Kidney (tissue), 14 donors: Measurements from ENCODE around the gene ME2. TPM values are rescaled to one million over a fixed set of nuclear protein-coding genes. Genes with fewer than 3 reads are reported as not detected.

Experiments
- DNase-seq, 5 donors: peaks; one replicate each; pipeline ENCODE4 v3.0.0-alpha.2; 2013 to 2020
- FAIRE-seq: peaks from 2 replicates; lab custom pipeline; 2012; peaks lifted over from hg19 to GRCh38; lab: Jason Lieb, UNC
- H3K27ac ChIP-seq, 2 donors: one replicate each; pipeline ENCODE4 v1.7.0; 2013; ENCODE audit warnings: low read depth in 2 of 2, low read length in 2 of 2, inconsistent platforms in 1 of 2
- H3K27me3 ChIP-seq: one replicate; pipeline ENCODE4 v1.7.1; 2013; ENCODE audit warnings: low read length, inconsistent platforms; ENCODE audit not compliant: control insufficient read depth, insufficient read depth
- H3K36me3 ChIP-seq, 3 donors: one replicate each; pipeline versions ENCODE4 v1.7.0 to v1.7.1; 2013; ENCODE audit warnings: low read length in 3 of 3, control low read depth in 1 of 3, inconsistent platforms in 1 of 3; ENCODE audit not compliant: insufficient read depth in 3 of 3, control insufficient read depth in 2 of 3
- H3K4me1 ChIP-seq, 3 donors: one replicate each; pipeline versions ENCODE4 v1.7.0 to v1.7.1; 2013; ENCODE audit warnings: low read length in 3 of 3, inconsistent platforms in 1 of 3, low read depth in 1 of 3; ENCODE audit not compliant: control insufficient read depth in 2 of 3, insufficient read depth in 2 of 3
- H3K4me3 ChIP-seq, 3 donors: one replicate each; pipeline versions ENCODE4 v1.7.0 to v1.8.1; 2013; ENCODE audit warnings: low read length in 3 of 3, control low read depth in 1 of 3, inconsistent platforms in 1 of 3
- H3K9ac ChIP-seq, 3 donors: one replicate each; pipeline versions ENCODE4 v1.7.0 to v1.7.1; 2013; ENCODE audit warnings: low read length in 3 of 3, control low read depth in 1 of 3, inconsistent platforms in 1 of 3
- H3K9me3 ChIP-seq, 3 donors: one replicate each; pipeline versions ENCODE4 v1.7.0 to v1.7.1; 2013; ENCODE audit warnings: low read length in 3 of 3, control low read depth in 1 of 3, inconsistent platforms in 1 of 3; ENCODE audit not compliant: control insufficient read depth in 2 of 3, insufficient read depth in 1 of 3
- intact Hi-C: fragments of 100-400 bp; cut with DNase I; formaldehyde crosslinking; loops from one replicate; pipeline ENCODE4 v1.11.1; 2022
- polyA plus RNA-seq: library from polyadenylated mRNA; stranded (reverse); fragments of 350-450 nt; fragmentation: Illumina TruSeq; extraction: RNeasy Lipid Tissue Mini Kit (QIAGEN cat#74804); gene quantifications from one replicate; pipeline ENCODE4 v1.2.3, GENCODE V29; 2014; ENCODE audit warnings: low read depth, low replicate concordance; ENCODE audit not compliant: insufficient read depth
- total RNA-seq: library from RNA; stranded (reverse); fragmentation: NEBNext Ultra II Directional; extraction: Animal tissue kit (Norgen Biotek cat#: 25700); gene quantifications from one replicate; pipeline ENCODE4 v1.2.1, GENCODE V29; 2021
- TF ChIP-seq, protein P1 (sequence below): IDR thresholded peaks from 3 replicates; pipeline ENCODE4 v1.5.1; 2012; ENCODE audit warnings: mild to moderate bottlenecking, moderate library complexity, borderline replicate concordance; ENCODE audit not compliant: insufficient read depth; ENCODE audit errors: extremely low read depth
- donor health status: control.
- donor health status: control.
- donor health status: control.
- donor health status: control.
- donor health status: control.
- donor health status: DM: yes; HTN: yes; CAD: no.
- donor health status: Normal renal cell carcinoma (clear cell type).

ME2 gene
- total and polyA plus RNA-seq, 2 donors from 2014 or later, result 20.5 to 32.8 TPM

DNA sequence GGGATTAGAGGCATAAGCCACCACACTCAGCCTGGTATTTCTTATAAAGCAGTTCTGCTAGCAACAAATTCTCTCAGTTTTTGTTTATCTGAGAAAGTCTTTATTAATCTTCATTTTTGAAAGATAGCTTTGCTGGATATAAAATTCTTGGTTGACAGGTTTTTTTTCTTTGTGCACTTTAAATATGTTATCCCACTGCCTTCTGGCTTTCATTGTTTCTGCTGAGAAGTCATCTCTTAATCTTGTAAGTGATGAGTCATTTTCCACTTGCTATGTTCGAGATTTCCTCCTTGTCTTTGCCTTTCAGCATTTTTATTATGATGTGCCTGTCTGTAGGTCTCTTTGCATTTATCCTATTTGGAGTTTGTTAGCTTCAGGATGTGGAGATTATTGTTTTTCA is 83.1 kb downstream of the ME2 start:
- Histone ChIP-seq H3K9me3 (peaks cover 0 to 11% (median 3%) of the 10 kb centered on the region in 3 donors), H3K27ac (no peak overlapping the region), H3K4me1 (no peaks in the 10 kb centered on the region), H3K9ac (no peak overlapping the region), H3K36me3 (no peaks in the 10 kb centered on the region), H3K4me3 (no peak overlapping the region), H3K27me3 (no peaks in the 10 kb centered on the region)
- intact Hi-C loops, result no loop called here
- DNase-seq (no peak), FAIRE-seq (no peak)
- TF ChIP-seq, protein P1, sequence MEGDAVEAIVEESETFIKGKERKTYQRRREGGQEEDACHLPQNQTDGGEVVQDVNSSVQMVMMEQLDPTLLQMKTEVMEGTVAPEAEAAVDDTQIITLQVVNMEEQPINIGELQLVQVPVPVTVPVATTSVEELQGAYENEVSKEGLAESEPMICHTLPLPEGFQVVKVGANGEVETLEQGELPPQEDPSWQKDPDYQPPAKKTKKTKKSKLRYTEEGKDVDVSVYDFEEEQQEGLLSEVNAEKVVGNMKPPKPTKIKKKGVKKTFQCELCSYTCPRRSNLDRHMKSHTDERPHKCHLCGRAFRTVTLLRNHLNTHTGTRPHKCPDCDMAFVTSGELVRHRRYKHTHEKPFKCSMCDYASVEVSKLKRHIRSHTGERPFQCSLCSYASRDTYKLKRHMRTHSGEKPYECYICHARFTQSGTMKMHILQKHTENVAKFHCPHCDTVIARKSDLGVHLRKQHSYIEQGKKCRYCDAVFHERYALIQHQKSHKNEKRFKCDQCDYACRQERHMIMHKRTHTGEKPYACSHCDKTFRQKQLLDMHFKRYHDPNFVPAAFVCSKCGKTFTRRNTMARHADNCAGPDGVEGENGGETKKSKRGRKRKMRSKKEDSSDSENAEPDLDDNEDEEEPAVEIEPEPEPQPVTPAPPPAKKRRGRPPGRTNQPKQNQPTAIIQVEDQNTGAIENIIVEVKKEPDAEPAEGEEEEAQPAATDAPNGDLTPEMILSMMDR, result no peak

DNA sequence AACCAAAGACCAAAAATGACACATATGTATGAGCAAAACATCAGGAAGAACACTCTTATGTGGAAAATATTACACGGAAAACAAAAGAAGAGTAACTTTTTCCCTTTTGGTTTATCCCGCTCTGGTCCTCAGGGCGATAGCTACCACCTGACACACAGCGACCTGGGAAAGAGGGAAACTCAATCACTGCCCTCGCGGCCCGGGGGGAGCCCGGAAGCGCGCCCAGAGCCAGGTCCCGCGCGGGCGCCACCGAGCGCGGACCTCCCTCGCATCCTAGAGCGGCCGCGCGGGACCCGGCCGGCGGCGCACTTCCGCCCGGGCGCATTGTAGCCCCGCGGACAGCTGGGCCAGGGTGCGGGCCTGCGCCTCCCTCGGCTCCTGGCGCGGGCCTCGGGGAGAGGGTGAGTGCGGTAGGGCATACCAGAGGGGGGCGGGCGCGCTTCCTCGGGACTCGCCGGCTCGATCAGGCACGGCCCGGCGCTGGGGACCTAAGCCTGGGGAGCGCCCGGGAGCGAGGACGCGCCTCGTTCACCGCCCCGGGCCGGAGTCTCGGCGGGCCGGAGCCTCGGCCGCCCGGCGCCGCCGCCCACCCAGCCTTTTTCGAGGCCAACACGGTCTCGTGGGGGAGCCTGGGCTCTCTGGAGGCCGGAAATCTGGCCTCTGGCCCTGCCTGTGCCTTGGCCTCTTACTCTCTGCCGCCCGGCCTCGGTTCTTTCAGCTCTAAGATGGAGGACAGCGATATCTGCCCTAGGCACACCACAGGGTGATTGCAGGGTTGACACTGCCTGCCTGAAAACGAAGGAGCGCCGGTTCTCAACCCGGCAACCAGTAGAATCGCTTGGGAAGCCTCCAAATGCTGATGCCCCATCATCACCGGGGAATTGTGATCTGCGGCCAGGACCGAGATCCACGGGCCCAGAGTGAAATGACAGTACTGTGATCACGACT is 89.1 kb downstream of the ME2 start, which contains the start of gene ELAC1:
Gene ELAC1 (plus strand): TSS at position 327 of the 948 bp plus-strand sequence. CDS start 6,365 bp downstream, outside the sequence.
- intact Hi-C loops, result no loop called here
- FAIRE-seq, result no peak
- peak within 1 kb of the TSS; percentile 93 for H3K27ac ChIP-seq
- H3K4me1 ChIP-seq, result peaks cover 0 to 7% (median 4%) of the 10 kb centered on the region in 3 donors
- no peaks in the 10 kb centered on the region for H3K27me3 ChIP-seq
- H3K9me3 ChIP-seq, result no peaks in the 10 kb centered on the region
- peak within 1 kb of the TSS; percentile 77 to 81 (median 78) for H3K9ac ChIP-seq
- H3K4me3 ChIP-seq, result peak within 1 kb of the TSS; percentile 81 to 89 (median 86)
- H3K36me3 ChIP-seq, result no peaks in the 10 kb centered on the region
- TF ChIP-seq, protein P1, result no peak
- DNase-seq, result peak; percentile 77 to 93 (median 87)

DNA sequence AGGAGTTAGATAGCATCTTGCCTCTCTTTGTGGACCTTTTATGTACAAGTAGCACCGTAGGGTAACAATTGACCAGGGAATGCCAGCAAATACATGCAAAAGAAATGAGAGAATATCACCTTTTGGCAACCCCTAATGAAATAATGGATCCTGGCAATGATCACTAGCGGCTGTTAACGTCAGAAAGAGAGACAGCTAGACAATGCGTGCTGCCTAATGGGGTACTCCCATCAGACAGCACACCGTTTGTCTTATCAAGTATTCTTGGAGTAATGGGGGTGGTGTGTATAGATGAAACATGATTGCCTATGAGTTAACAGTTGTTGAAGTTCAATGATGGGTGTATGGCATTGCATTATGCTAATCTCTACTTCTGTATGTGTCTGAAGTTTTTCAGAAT is 90.5 kb downstream of the ME2 start:
- TF ChIP-seq, protein P1, result no peak
- peaks cover under 1 to 1% (median 1%) of the 10 kb centered on the region in 3 donors for H3K36me3 ChIP-seq
- DNase-seq (no peak), FAIRE-seq (no peak)
- no peak overlapping the region for H3K27ac ChIP-seq
- intact Hi-C loops, result no loop called here
- peak overlapping the region in 1 of 3 donors; percentile 81 for H3K4me3 ChIP-seq
- peaks cover 0 to 7% (median 4%) of the 10 kb centered on the region in 3 donors for H3K4me1 ChIP-seq
- no peaks in the 10 kb centered on the region for H3K27me3 ChIP-seq
- H3K9me3 ChIP-seq, result no peaks in the 10 kb centered on the region
- no peak overlapping the region for H3K9ac ChIP-seq
